Caco-2 (cell line): ENCODE data around the gene KCND3. TPM values are rescaled to one million over a fixed set of nuclear protein-coding genes. Genes with fewer than 3 reads are reported as not detected.

Source experiments
- BruUV-seq: library from RNA; stranded (reverse); fragments of 400-500 nt; replicated peaks from 2 replicates; lab custom pipeline; 2021; lab: Mats Ljungman, UMichigan
- CTCF ChIA-PET: fragments of 300-600 bp; sonication (Branson Sonifier 250); formaldehyde crosslinking; loops from one replicate; lab custom pipeline; 2022; ENCODE audit warnings: antibody characterized with exemption; lab: Charles Lee
- POLR2A ChIA-PET: fragments of 300-600 bp; sonication (Branson Sonifier 250); formaldehyde crosslinking; loops from one replicate; lab custom pipeline; 2022; ENCODE audit warnings: antibody characterized with exemption; lab: Charles Lee
- DNase-seq, 2 experiments: peaks; one replicate each; pipeline versions ENCODE4 v3.0.0 to v3.0.0-alpha.2; 2020 to 2022
- H3K27me3 ChIP-seq: replicated peaks from 2 replicates; pipeline ENCODE4 v1.6.0; 2011; ENCODE audit warnings: low read length; ENCODE audit not compliant: control insufficient read depth, insufficient read depth
- H3K36me3 ChIP-seq: 2 replicates; pipeline ENCODE4 v1.5.1; 2011; ENCODE audit warnings: low read length; ENCODE audit not compliant: control insufficient read depth, insufficient read depth
- H3K4me1 ChIP-seq: fragments of 250-450 bp; sonication (Bioruptor Pico); 2 replicates; pipeline ENCODE4 v1.5.1; 2020; ENCODE audit warnings: mild to moderate bottlenecking
- H3K4me3 ChIP-seq: 2 replicates; pipeline ENCODE4 v1.5.1; 2011; ENCODE audit warnings: low read depth, mild to moderate bottlenecking, control low read depth, low read length
- H3K9me3 ChIP-seq: fragments of 250-450 bp; sonication (Bioruptor Pico); 2 replicates; pipeline ENCODE4 v1.5.1; 2020; ENCODE audit warnings: mild to moderate bottlenecking, moderate library complexity
- H3K27ac Mint-ChIP-seq: one replicate; pipeline ENCODE4 v1.8.0; 2022; ENCODE audit warnings: mixed read lengths; ENCODE audit not compliant: unreplicated experiment
- H3K27me3 Mint-ChIP-seq: one replicate; pipeline ENCODE4 v1.8.0; 2022; ENCODE audit warnings: mixed read lengths; ENCODE audit not compliant: insufficient read depth, unreplicated experiment
- H3K36me3 Mint-ChIP-seq: one replicate; pipeline ENCODE4 v1.8.0; 2022; ENCODE audit warnings: mild to moderate bottlenecking, mixed read lengths; ENCODE audit not compliant: insufficient read depth, unreplicated experiment
- H3K4me1 Mint-ChIP-seq: one replicate; pipeline ENCODE4 v1.8.0; 2022; ENCODE audit warnings: low read depth, mixed read lengths; ENCODE audit not compliant: unreplicated experiment
- H3K4me3 Mint-ChIP-seq: one replicate; pipeline ENCODE4 v1.8.0; 2022; ENCODE audit warnings: mild to moderate bottlenecking, moderate library complexity, mixed read lengths; ENCODE audit not compliant: unreplicated experiment
- H3K9me3 Mint-ChIP-seq: one replicate; pipeline ENCODE4 v1.8.0; 2022; ENCODE audit warnings: mixed read lengths; ENCODE audit not compliant: unreplicated experiment
- intact Hi-C: fragments of 100-400 bp; cut with micrococcal nuclease; formaldehyde crosslinking; loops from one replicate; pipeline ENCODE4 v1.10.0; 2022; ENCODE audit not compliant: unreplicated experiment
- total RNA-seq: library from RNA; stranded (reverse); gene quantifications from 2 replicates; pipeline ENCODE4 v1.2.3, GENCODE V29; 2022
- TF ChIP-seq, protein P1 (sequence below), 2 experiments: fragments of 200-600 bp in 1 of 2; IDR thresholded peaks; 1 replicate in 1 of 2; 2 replicates in 1 of 2; pipeline versions ENCODE4 v1.5.1 to v1.8.0; 2011 to 2022; ENCODE audit warnings: antibody characterized with exemption in 1 of 2, control low read depth in 1 of 2, inconsistent platforms in 1 of 2, low read depth in 1 of 2, low read length in 1 of 2, mild to moderate bottlenecking in 1 of 2, moderate library complexity in 1 of 2; ENCODE audit not compliant: insufficient read depth in 1 of 2, severe bottlenecking in 1 of 2, unreplicated experiment in 1 of 2

Gene KCND3
- total RNA-seq, 1 experiment from 2014 or later: 5.1 TPM

DNA sequence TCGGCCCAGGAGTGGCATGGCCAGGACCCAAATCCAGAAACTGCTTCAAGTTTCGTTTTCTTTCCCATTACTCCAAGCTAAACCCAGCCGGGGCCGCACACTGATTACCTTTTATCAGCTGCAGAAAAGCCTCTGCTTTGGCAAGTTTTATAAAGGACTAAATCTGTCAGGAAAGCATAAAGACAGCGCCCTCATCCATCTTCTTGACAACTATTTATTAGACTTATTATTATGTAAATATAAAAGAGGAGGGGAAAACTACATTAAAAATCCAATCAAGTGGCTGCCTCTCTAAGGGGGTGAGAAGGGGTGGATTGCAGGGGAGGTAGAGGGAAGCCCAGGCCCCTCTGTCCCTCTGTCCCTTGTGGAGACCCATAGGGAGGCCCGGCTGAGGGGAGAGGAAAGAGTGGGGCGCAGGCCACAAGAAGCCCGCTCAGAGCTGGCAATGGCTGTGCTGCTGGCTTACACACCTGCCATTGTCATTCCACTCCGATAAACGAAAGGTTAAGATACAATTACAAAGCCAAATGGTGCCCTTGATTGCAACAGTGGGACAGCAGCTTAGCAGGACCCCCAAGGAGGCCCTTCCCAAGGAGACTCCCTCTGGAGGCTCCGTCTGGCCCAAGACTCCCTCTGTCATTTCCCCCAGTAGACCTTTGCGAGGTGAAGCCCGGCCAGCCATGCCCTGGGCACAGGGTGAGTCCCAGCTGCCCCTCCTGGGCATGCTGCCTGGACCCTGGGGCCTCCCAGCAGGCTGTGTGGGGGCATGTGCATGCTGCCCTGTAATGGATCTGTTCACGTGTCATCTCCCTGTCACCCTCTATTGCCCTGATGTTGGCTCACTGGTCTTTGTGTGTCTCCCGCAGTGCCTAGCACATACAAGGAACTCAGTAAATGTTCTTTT is 45.4 kb downstream of the KCND3 start:
- POLR2A ChIA-PET: no interaction called here

DNA sequence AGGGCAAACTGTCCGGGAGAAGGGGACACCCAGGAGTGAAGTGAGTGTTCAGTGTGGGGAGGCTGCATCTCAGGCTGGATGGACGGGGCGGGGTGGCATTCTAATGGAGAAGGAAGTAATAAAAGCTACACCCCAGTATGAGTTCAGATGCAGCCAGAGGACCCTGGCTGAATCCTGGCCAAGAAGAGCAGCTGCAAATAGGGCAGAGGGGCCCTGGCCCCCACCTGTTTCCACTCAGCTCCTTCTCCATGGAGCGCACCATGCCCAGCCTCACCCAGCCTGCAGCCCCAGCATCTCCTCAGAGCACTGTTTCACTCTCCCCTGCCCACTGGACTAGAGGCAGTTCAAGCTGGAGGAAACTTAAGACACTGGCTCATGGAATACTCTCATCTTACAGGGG is 46.4 kb downstream of the KCND3 start:
- Mint-ChIP-seq H3K4me1 (no peaks in the 10 kb centered on the region), H3K4me3 (no peak overlapping the region), H3K9me3 (no peaks in the 10 kb centered on the region), H3K27me3 (no peaks in the 10 kb centered on the region), H3K36me3 (no peaks in the 10 kb centered on the region), H3K27ac (no peak overlapping the region)
- H3K4me1 ChIP-seq: no peaks in the 10 kb centered on the region
- POLR2A ChIA-PET: no interaction called here
- H3K36me3 ChIP-seq: no peaks in the 10 kb centered on the region
- TF ChIP-seq, protein P1, sequence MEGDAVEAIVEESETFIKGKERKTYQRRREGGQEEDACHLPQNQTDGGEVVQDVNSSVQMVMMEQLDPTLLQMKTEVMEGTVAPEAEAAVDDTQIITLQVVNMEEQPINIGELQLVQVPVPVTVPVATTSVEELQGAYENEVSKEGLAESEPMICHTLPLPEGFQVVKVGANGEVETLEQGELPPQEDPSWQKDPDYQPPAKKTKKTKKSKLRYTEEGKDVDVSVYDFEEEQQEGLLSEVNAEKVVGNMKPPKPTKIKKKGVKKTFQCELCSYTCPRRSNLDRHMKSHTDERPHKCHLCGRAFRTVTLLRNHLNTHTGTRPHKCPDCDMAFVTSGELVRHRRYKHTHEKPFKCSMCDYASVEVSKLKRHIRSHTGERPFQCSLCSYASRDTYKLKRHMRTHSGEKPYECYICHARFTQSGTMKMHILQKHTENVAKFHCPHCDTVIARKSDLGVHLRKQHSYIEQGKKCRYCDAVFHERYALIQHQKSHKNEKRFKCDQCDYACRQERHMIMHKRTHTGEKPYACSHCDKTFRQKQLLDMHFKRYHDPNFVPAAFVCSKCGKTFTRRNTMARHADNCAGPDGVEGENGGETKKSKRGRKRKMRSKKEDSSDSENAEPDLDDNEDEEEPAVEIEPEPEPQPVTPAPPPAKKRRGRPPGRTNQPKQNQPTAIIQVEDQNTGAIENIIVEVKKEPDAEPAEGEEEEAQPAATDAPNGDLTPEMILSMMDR (IDR thresholded peaks at IDR 0.05; ENCODE audit: insufficient read depth in 1 of 2, low read depth in 1 of 2, low read length in 1 of 2, severe bottlenecking in 1 of 2, unreplicated experiment in 1 of 2): no peak
- no peaks in the 10 kb centered on the region for H3K9me3 ChIP-seq
- CTCF ChIA-PET: no interaction called here
- H3K4me3 ChIP-seq: no peak overlapping the region
- DNase-seq: no peak
- intact Hi-C loops: loop anchor here (10.0 kb wide), 1 partner anchor 52 kb away; no protein-coding TSS in a partner anchor
- no TSS peak for BruUV-seq
- H3K27me3 ChIP-seq: no peaks in the 10 kb centered on the region

More for the DNA sequence above, 45.4 kb downstream of the KCND3 start:
- BruUV-seq: no TSS peak
- CTCF ChIA-PET: no interaction called here
- Mint-ChIP-seq H3K27me3 (no peaks in the 10 kb centered on the region), H3K4me1 (peaks cover 2% of the 10 kb centered on the region), H3K9me3 (no peaks in the 10 kb centered on the region), H3K27ac (no peak overlapping the region), H3K36me3 (no peaks in the 10 kb centered on the region), H3K4me3 (no peak overlapping the region)
- Histone ChIP-seq H3K36me3 (no peaks in the 10 kb centered on the region), H3K4me3 (no peak overlapping the region), H3K4me1 (no peaks in the 10 kb centered on the region), H3K9me3 (no peaks in the 10 kb centered on the region), H3K27me3 (no peaks in the 10 kb centered on the region)
- intact Hi-C loops: loop anchor here (10.0 kb wide), 1 partner anchor 51 kb away; no protein-coding TSS in a partner anchor
- TF ChIP-seq, protein P1 (IDR thresholded peaks at IDR 0.05; ENCODE audit: insufficient read depth in 1 of 2, low read depth in 1 of 2, low read length in 1 of 2, severe bottlenecking in 1 of 2, unreplicated experiment in 1 of 2): no peak
- DNase-seq: no peak

DNA sequence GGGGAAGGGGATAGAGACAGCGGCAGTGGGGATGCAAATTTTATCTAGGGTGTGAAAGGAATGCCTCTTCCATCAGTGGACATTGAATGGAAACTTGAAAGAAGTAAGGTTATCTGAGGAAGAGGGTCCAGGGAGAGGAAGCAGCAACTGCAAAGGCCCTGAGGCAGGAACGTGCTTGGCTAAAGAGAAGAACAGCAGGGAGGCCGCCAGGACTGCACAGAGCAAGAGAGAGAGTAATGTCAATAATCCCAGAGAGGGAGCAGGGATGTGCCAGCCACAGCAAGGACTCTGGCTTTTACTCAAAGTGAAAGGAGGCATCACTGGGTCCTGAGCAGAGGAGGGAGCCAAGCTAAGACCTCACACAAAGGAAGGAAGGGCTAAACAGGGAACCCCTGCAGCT is 50.9 kb downstream of the KCND3 start:
- Mint-ChIP-seq H3K27ac (no peak overlapping the region), H3K4me3 (no peak overlapping the region), H3K27me3 (no peaks in the 10 kb centered on the region), H3K4me1 (no peaks in the 10 kb centered on the region), H3K36me3 (no peaks in the 10 kb centered on the region), H3K9me3 (no peaks in the 10 kb centered on the region)
- POLR2A ChIA-PET: no interaction called here
- CTCF ChIA-PET: no interaction called here
- Histone ChIP-seq H3K36me3 (no peaks in the 10 kb centered on the region), H3K4me1 (no peaks in the 10 kb centered on the region), H3K9me3 (no peaks in the 10 kb centered on the region), H3K27me3 (no peaks in the 10 kb centered on the region), H3K4me3 (no peak overlapping the region)
- DNase-seq: no peak
- intact Hi-C loops: no loop called here
- BruUV-seq: no TSS peak
- TF ChIP-seq, protein P1 (IDR thresholded peaks at IDR 0.05; ENCODE audit: insufficient read depth in 1 of 2, low read depth in 1 of 2, low read length in 1 of 2, severe bottlenecking in 1 of 2, unreplicated experiment in 1 of 2): no peak
